ENCODE data around the gene ZBTB6. TPM values are rescaled to one million over a fixed set of nuclear protein-coding genes. Genes with fewer than 3 reads are reported as not detected.

The ZBTB6 gene
- total RNA-seq, 6 experiments from 2014 or later = 7.4 to 8.5 (median 8.2) TPM

Other genes starting within 250 kb of the ZBTB6 start
- gene OR1L3, start 238.2 kb downstream of the ZBTB6 start, total RNA-seq (2021; fragmentation: NEBNext Ultra II Directional; extraction: Animal tissue kit (Norgen Biotek cat#: 25700)) = not detected
- not detected for gene OR1L4, start 189.3 kb downstream of the ZBTB6 start, total RNA-seq (2021; fragmentation: NEBNext Ultra II Directional; extraction: Animal tissue kit (Norgen Biotek cat#: 25700))
- not detected for gene OR1L6, start 171.0 kb downstream of the ZBTB6 start, total RNA-seq (2021; fragmentation: NEBNext Ultra II Directional; extraction: Animal tissue kit (Norgen Biotek cat#: 25700))
- not detected for gene OR5C1, start 124.4 kb downstream of the ZBTB6 start, total RNA-seq (2021; fragmentation: NEBNext Ultra II Directional; extraction: Animal tissue kit (Norgen Biotek cat#: 25700))
- gene OR1K1, start 113.2 kb downstream of the ZBTB6 start, total RNA-seq (2021; fragmentation: NEBNext Ultra II Directional; extraction: Animal tissue kit (Norgen Biotek cat#: 25700)) = not detected
- 10 to 100 TPM; 17.3 to 23.0 (median 21.4) TPM for gene PDCL, start 84.7 kb downstream of the ZBTB6 start, total RNA-seq (2021; fragmentation: NEBNext Ultra II Directional; extraction: Animal tissue kit (Norgen Biotek cat#: 25700))
- gene RC3H2, start 8.0 kb downstream of the ZBTB6 start, total RNA-seq (2021; fragmentation: NEBNext Ultra II Directional; extraction: Animal tissue kit (Norgen Biotek cat#: 25700)) = 10 to 100 TPM; 38.8 to 46.1 (median 41.5) TPM
- 1 to 10 TPM; 4.1 to 5.6 (median 4.6) TPM for gene ZBTB26, start 18.2 kb upstream of the ZBTB6 start, total RNA-seq (2021; fragmentation: NEBNext Ultra II Directional; extraction: Animal tissue kit (Norgen Biotek cat#: 25700))
- gene RABGAP1, start 27.7 kb upstream of the ZBTB6 start, total RNA-seq (2021; fragmentation: NEBNext Ultra II Directional; extraction: Animal tissue kit (Norgen Biotek cat#: 25700)) = 10 to 100 TPM; 29.0 to 39.3 (median 33.9) TPM
- gene GPR21, start 120.3 kb upstream of the ZBTB6 start, total RNA-seq (2021; fragmentation: NEBNext Ultra II Directional; extraction: Animal tissue kit (Norgen Biotek cat#: 25700)) = under 1 TPM in 1 of 6 experiments, not detected in 5; 0.26 TPM

Measured in HFFc6 (cell line).